NCI-H1694 (cell line): ENCODE measurements around the gene COL24A1.
"Not testable (repeated sequence)": the region's sequence is repeated elsewhere in the genome, so short reads cannot be mapped to it uniquely, and the experiment has no call there.

Source experiments
- DNase-seq: peaks from one replicate; lab custom pipeline; 2025; lab: John Stamatoyannopoulos, UW

The COL24A1 gene

DNA sequence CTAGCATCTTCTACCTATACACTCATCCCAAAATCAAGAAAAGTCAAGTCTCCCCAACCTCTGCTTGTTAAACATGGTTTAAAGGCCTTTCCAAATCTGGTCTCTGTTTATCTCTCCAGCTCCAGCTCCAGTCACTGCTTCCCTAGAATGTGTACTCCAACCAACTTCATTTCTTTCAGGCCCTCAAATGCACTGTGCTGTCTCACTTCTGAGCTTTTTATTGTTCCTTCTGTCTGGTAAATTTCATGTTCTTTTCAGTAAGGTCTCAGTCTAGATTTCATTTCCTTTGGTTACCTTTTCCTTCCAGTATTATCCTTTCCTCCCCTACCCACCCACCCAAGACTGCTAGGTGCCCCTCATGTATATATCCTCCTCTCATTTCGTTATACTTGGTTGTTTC is 3.7 kb downstream of the COL24A1 start:
- no peak for DNase-seq

GRCh38 chr1:86151427-86151826 is 5.1 kb downstream of the COL24A1 start:
- no peak for DNase-seq

DNA sequence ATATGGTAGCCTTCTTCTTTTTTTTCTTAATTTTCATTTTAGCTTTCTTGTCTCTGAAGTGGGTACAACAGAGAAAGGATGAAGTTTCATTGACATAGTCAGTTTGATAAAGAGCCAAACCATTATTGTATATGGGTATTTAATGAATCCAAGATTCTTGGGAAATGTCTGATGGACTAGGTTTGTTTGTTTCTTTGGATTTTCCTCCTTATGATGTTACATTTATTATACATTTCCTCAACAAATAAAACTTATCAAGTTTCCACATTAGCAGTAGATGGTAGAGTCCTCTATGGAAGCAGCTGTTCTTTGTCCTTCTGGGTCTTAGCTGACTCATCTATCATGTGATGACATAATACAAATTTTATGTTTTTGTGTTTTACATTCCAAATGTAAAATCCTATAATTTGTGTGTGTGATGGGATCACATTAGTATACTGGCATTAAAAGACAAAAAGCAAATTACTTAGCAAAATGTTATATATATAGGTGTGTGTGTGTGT is 6.0 kb downstream of the COL24A1 start:
- no peak for DNase-seq

DNA sequence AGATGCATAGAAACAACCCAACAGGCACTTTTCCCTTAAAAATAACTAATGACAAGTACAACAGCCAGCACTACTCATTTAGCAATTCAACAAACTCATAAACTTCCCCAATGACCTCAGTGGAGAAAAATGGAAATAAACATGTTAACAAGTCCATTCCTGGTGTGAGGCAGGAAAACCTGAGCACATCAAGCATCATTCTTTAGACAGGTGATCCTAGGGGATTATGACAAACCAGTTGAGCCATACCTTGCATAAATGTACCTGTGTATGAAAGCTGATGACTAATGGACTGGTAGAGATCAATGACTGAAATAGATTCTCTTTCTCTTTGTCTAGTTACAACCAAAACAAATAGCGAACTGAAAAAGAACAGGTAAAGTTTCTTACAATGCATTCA is 7.0 kb downstream of the COL24A1 start:
- DNase-seq = no peak

DNA sequence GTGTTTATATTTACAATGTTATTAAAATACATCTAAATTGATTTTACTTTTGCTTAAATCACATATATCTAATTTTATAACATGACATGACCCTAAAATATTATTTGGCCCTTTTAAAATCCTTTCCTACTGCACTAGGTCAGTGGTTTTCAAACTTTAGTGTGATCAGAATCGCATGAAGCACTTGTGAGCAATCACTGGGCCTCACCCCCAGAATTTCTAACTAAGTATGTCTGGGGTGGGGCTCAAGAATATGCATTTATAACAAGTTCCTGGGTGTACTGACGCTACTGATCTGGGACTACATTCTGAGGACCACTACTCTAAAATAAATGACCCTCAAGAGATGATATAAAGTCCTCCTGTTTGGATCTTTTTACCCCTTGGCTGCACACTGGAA is 8.8 kb downstream of the COL24A1 start:
- no peak for DNase-seq

DNA sequence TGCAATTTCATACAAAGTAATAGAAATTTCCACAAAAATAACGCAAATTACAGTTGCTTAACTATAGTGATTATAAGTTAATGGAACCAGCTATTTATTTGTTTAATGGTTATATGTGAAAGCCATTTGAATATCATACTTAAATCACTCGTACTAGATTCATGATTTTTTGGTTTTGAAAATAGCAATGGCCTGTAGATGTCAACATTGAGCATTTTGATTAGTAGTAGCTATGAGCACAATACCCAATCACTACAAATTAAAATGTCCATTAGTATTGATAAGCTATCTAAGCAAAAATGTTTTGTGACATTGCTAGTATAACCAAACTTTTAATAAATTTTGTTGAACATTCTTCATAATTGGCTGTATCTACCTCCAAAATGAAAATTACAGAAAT is 10.0 kb downstream of the COL24A1 start:
- no peak for DNase-seq

DNA sequence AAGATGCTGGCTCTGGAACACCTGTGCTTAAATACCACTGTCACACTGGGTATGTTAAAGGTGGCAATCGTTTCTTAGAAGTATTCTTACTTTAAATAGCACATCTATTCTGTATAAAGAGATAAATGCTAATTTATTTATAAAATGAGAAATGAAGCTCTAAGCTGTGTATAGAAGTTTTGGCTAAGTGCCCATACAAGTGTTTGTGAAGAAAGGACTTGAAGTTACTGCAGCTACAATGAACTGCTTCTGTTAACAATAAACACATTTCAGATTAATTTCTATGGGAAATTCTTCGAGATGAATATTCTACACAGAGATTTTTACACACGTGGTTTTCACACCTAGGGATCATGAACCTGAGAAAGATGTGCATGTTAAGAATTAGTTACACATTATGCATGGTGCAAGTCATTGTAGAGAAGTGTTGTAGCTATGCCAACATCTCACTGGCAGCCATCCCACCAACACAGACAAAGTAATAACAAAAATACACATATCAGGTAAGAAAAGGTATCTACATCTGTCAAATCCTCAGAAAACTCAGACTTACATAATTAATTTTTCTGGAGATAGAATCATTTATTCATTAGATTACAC is 16.2 kb downstream of the COL24A1 start:
- no peak for DNase-seq

DNA sequence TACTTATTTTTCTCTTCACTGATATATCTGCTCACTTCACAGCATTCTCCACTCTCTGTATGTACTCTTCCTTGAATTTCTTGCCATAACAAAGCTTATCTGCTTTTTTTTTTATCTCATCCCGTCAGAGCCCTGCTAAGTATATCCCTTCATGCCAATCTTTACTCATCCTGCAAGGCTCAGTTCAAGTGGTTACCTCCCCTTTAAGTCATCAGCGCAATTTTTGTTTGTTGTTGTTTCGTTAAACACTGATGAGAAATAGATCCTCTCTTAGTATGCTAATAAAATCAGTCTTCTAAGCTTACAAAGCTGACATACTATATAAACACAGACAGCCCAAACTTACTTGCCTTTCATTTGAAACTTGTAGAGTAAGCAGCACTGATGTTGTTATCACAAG is 17.8 kb downstream of the COL24A1 start:
- no peak for DNase-seq

- DNase-seq = no peak
These were observed 19.1 kb downstream of the COL24A1 start for GRCh38 chr1:86137436-86137835.

- no peak for DNase-seq
These were observed 37.3 kb downstream of the COL24A1 start for GRCh38 chr1:86119214-86119764.

DNA sequence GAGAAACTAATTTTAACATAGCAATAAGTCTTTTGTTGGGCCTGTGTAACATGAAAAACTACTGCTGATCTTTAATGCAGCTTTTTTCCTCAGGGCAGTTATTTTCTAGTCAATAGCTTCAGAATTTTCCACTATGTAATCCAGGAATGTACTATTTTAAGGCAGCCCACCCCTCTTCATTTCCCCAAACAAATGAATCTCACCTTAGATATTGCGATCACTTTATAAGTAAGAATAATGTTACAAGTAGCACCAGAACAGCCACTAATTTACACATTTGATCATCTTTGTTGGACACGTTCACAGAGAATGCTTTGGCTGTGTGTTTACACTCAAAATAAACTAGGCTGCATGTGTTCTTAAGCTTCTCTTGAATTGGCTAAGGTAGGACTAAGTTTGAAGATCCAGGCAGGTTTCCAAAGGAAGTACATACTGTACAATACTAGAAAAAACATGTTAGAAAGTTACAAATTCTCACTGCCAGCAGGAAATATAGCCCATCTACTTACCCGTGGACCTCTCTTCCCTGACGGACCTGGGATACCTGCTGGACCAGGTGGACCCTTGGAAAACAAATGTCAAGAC is 41.7 kb downstream of the COL24A1 start:
- DNase-seq = no peak

GRCh38 chr1:86114236-86114635 is 42.3 kb downstream of the COL24A1 start:
- no peak for DNase-seq

DNA sequence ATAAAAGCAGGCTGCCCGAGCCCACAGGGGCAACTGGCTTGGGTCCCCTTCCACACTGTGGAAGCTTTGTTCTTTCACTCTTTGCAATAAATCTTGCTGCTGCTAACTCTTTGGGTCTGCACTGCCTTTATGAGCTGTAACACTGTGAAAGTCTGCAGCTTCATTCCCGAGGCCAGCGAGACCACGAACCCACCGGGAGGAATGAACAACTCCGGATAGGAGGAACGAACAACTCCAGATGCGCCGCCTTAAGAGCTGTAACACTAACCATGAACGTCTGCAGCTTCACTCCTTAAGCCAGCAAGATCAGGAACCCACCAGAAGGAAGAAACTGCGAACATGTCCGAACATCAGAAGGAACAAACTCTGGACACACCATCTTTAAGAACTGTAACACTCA is 45.0 kb downstream of the COL24A1 start:
- not testable (repeated sequence) for DNase-seq

GRCh38 chr1:86110451-86111129 is 46.0 kb downstream of the COL24A1 start:
- DNase-seq = no peak

DNA sequence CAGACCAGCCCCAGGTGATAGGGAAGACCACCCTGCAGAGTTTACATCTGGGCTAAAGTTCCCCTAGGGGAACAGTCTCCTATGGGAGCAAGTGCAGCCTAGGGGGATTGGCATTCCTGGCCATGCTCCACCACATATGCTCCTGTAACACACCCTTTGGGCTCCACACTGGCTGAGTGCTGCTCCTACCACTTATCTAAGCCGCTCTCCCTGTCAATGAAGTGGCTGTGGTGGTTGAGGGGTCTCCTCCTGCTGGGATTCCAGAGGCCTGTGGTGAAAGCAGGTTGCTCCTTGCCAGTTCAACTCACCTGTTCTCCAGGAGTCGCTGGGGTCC is 51.1 kb downstream of the COL24A1 start:
- no peak for DNase-seq

DNA sequence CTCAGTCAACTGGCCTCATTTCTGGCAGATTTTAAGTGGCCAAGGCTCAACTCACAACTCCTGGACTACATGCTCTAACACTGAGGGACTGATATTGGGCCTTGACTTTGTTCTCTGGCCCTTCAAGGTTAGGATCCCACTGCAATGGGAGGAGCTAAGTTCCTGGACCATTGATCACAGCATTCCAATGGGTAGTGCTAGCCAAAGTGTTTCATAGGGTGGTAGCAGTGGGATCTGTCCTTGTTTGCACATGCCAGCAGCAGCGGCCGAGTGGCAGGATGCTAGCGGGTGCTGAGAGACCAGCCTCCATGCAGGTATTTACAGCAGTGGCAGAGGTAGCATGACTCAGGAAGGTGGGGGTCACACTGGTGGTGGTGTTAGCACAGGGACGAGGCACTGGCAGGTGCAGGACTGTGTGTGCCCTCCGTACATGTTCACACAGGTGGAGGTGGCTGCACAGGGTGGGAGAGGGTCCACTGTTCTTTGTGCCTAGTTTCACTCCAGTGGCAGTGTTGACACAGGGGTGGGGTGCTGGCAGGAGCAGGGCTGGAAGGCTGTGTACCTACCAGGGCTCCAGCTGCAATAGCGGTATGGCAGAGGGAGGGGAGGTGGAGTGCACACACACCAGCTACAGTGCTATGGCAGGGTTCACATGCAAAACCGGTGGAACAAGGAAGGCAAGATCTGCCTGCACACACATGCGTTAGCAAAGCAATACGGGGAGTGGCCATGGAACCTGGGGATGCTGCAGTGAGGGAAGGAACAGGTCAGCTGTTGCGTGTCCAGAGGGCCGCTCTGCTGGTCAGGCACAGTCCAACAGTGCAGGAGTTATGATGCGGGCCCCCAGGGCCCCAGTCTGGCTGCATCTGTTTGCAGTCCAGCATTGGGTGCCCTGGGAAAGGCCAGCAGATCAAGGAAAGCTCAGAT is 51.7 kb downstream of the COL24A1 start:
- DNase-seq = no peak

GRCh38 chr1:86101616-86102015 is 55.0 kb downstream of the COL24A1 start:
- DNase-seq = no peak

- DNase-seq = no peak
These were observed 56.2 kb downstream of the COL24A1 start for GRCh38 chr1:86100401-86100800.

DNA sequence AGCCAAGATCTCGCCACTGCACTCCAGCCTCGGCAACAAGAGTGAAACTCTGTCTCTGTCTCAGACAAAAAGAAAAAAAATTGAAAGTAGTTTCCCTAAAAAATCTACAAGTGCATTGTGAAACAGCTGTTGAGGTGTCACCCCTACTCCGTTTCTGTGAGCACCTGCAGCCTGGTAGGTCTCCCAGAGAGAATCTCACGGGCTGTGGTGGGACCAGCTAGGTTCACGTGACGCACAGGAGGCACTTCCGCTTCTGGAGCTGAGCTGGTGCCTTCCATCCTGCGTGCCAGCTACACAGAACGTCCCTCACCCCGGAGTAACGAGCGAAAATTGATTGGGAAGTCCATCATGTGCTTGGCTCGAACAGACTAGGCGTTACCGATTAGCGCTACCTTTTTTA is 66.8 kb downstream of the COL24A1 start:
- no peak for DNase-seq

DNA sequence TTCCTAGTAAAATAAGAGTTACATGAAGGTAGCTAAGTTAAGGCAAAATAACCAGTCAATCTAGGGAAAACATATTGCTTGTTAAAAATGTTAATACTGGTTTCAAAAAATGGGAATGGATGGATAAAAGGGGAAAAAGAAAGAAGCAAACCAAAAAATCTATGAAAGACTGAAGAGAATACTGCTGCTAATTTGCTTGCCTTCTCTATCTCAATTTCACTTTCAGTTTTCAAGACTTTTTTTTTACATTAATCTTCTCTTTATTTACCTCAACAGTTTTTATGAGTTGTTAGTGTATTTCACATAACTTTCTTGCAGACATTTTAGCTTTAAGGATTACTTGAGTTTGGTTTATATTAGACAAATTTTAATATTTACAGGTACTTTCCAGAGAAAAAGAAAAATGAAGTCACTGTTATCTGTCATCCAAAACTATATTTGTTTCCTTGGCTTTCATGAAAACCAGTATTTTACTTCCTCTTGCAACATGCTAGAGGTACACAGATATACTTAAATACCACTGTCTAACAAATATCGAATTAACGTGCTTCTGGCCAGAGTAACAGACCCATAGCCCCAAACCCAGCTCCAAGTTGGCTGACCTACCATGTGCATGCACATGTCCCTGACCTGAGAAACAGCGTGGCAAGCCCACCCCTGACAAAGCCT is 70.7 kb downstream of the COL24A1 start:
- DNase-seq = no peak

DNA sequence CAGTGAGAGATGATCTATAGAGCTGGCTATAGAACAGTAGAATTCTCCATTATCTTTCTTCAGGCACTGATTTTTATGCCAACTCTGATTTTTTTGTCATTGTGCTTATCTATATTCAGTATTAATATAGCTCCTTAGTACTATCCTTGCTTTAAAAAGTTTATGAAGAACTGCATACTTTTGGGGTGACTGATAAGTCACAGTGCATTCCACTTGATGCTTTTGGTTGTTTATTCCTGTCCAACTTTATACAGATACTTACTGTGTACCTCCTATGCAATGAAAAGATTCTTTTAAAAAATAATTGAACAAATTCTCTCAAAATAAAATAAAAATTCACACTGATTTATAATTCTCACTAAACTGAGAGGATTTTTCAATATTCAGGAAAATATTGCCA is 71.6 kb downstream of the COL24A1 start:
- DNase-seq = no peak

- no peak for DNase-seq
These were observed 74.4 kb downstream of the COL24A1 start for GRCh38 chr1:86082183-86082582.
